Fibroblast of the aortic adventitia (primary cell): ENCODE measurements around the gene CD81. TPM values are rescaled to one million over a fixed set of nuclear protein-coding genes. Genes with fewer than 3 reads are reported as not detected.
A peak's percentile ranks its signal among the peaks of the same experiment; 100 is the strongest.
"Not testable (repeated sequence)": the region's sequence is repeated elsewhere in the genome, so short reads cannot be mapped to it uniquely, and the experiment has no call there.

Source experiments
- DNase-seq: peaks from one replicate; pipeline ENCODE4 v3.0.0-alpha.2; 2010; ENCODE audit warnings: low read depth
- H3K4me3 ChIP-seq: 2 replicates; pipeline ENCODE4 v1.5.1; 2011; ENCODE audit warnings: low read depth, mild to moderate bottlenecking, control low read depth, low read length, moderate library complexity
- total RNA-seq: library from RNA; depleted of rRNA; stranded (reverse); fragments of >200 nt; gene quantifications from 2 replicates; pipeline ENCODE4 v1.2.3, GENCODE V29; 2012; ENCODE audit warnings: low replicate concordance
- TF ChIP-seq, protein P1 (sequence below): IDR thresholded peaks from 2 replicates; pipeline ENCODE4 v1.5.1; 2011; ENCODE audit warnings: mild to moderate bottlenecking, low read length, control low read depth, inconsistent platforms; ENCODE audit not compliant: insufficient read depth

Gene CD81, protein sequence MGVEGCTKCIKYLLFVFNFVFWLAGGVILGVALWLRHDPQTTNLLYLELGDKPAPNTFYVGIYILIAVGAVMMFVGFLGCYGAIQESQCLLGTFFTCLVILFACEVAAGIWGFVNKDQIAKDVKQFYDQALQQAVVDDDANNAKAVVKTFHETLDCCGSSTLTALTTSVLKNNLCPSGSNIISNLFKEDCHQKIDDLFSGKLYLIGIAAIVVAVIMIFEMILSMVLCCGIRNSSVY
- 282 and 327 TPM in 2 replicates for total RNA-seq

DNA sequence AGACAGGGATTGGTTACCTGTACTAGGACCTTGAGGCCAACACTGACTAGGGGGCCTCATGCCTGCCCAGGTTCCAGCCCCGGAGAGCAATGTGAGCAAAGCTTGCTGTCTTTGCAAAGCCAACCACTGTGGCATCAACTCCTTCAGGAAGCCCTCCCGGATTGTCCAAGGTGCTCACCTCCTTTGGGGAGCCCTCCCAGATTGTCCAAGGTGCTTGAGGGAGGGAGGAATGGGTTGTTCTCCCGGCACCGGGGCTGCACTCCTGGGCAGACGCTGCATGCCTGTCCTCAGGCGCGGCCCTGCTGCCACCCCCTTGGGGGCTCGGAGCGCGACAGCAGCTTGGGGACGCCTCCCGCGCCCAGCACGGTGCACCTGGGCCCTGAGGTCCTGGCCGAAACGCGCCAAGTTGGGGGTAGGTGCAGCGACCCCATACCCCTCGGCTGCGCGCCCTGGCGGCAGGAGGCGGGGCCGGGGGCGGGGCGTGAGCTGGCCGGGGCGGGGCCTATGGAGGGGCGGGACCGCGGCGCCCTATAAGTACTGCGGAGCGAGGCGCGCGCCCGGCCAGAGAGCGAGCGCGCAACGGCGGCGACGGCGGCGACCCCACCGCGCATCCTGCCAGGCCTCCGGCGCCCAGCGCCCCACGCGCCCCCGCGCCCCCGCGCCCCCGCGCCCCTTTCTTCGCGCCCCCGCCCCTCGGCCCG, at the start of gene CD81:
CD81 (plus strand) TSS at position 560 of the 701 bp plus-strand sequence. CDS start 240 bp downstream, outside the sequence.
- no peak for DNase-seq
- TF ChIP-seq, protein P1, sequence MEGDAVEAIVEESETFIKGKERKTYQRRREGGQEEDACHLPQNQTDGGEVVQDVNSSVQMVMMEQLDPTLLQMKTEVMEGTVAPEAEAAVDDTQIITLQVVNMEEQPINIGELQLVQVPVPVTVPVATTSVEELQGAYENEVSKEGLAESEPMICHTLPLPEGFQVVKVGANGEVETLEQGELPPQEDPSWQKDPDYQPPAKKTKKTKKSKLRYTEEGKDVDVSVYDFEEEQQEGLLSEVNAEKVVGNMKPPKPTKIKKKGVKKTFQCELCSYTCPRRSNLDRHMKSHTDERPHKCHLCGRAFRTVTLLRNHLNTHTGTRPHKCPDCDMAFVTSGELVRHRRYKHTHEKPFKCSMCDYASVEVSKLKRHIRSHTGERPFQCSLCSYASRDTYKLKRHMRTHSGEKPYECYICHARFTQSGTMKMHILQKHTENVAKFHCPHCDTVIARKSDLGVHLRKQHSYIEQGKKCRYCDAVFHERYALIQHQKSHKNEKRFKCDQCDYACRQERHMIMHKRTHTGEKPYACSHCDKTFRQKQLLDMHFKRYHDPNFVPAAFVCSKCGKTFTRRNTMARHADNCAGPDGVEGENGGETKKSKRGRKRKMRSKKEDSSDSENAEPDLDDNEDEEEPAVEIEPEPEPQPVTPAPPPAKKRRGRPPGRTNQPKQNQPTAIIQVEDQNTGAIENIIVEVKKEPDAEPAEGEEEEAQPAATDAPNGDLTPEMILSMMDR = no peak
- peak within 1 kb of the TSS; percentile 86 for H3K4me3 ChIP-seq

DNA sequence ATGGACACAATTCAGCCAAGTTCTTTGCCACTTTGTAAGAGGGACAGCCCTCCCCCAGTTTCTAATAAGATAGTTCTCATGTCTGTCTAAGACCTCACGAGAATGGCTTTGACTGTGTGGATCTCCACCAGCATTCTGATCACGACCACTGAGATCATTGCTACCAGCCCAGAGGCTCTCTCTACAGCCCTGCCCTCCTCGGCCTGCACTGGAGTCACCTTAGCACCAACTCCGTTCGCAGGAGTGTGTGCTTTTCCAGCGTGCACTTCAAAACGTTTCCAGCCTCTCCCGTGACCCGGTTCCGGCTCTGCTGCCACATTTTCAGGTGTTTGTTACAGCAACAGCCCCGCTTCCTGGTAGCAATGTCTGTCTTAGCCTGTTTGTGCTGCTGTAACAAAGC, 49.1 kb upstream of the CD81 start:
- DNase-seq = no peak

DNA sequence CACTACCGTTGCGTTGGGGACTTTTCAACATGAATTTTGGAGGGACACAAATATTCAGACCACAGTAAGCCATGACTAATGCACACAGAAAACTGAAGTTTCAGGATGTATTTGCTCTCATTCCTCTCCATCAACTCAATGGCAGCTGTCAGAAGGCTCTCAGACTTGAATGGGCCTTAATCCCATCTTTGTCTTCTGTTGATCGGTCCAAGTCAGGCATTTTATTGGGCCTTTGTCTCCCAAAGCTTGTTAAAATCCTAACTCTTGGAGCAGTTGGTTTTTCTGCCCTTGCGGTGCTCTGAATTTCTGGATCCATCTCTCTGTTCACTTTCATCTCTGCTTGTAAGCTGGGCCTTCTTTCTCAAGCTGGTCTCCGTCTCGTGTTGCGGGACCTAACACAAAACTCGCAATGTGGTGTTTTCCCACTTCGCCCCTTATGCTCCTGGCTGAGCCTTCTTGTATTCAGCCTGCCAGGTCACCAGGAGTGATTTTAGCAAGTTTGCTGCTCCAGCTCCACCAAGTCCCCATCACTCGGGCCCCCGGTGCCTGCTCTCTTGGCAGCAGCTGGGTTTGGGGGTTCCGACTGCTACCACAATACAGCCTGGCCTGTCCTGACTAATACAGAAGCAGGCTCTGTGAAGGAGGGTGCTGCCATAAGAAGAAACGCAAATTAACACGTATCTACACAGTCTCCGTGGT, 48.3 kb upstream of the CD81 start:
- no peak overlapping the region for H3K4me3 ChIP-seq
- TF ChIP-seq, protein P1 = no peak

More for the DNA sequence above, 49.1 kb upstream of the CD81 start:
- TF ChIP-seq, protein P1 = no peak
- no peak overlapping the region for H3K4me3 ChIP-seq

DNA sequence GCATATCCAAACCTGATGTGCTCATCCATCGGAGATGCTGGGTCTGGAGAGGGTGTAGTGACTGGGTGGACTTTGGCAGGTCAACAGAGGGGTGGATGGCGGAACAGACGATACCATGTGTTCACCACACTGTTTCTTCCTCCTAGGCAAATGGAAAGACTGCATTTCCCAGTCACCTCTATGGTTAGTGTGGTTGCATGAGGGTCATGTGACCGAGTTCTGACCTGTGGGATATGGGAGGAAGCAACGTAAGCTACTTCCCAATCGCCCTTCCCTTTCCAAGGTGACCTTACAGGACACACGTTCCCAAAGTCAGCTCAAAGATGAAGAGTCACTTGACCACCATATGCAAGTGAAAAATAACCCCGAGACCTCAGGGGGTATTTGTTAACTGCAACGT, 47.6 kb upstream of the CD81 start:
- TF ChIP-seq, protein P1 = no peak
- DNase-seq = no peak
- no peak overlapping the region for H3K4me3 ChIP-seq

More for the DNA sequence above, 48.3 kb upstream of the CD81 start:
- DNase-seq = no peak

DNA sequence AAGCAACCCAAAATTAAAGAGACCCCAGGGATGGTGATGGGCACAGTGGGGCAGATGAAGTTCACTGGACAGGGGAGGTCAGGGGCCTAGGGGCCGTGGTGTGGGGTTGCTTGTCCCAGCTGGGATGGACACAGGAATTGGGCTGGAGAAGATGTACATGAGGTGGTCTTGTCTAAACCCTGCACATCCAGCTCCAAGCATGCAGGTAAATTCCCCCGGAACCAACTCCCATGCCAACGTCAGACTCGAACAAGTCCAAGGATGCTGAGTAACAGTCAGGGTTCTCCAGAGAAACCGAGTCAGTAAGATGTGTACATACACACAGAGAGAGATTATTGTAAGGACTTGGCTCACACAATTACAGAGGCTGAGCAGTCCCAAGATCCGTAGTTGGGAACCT, 46.4 kb upstream of the CD81 start:
- H3K4me3 ChIP-seq = no peak overlapping the region
- no peak for DNase-seq
- TF ChIP-seq, protein P1 = no peak

DNA sequence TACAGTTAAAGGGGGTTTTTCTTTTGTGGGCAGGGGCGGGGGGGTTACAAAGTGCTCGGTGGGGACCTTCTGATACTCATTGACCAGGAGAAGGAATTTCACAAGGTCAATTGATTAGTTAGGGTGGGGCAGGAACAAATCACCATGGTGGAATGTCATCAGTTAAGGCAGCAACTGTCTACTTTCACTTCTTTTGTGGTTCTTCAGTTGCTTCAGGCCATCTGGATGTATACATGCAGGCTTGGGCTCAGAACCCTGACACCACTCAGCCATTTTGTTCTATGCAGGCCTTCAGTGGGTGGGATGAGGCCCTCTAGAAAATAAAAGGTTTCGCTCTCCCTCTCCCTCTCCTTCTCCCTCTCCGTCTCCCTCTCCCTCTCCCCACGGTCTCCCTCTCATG, 45.7 kb upstream of the CD81 start:
- no peak for DNase-seq
- H3K4me3 ChIP-seq = no peak overlapping the region
- TF ChIP-seq, protein P1 = no peak

DNA sequence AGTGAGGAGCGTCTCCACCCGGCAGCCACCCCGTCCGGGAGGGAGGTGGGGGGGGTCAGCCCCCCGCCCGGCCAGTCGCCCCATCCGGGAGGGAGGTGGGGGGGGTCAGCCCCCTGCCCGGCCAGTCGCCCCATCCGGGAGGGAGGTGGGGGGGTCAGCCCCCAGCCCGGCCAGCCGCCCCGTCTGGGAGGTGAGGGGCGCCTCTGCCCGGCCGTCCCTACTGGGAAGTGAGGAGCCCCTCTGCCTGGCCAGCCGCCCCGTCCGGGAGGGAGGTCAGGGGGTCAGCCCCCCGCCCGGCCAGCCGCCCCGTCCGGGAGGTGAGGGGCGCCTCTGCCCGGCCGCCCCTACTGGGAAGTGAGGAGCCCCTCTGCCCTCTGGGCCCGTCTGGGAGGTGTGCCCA, 44.5 kb upstream of the CD81 start:
- not testable (repeated sequence) for H3K4me3 ChIP-seq

DNA sequence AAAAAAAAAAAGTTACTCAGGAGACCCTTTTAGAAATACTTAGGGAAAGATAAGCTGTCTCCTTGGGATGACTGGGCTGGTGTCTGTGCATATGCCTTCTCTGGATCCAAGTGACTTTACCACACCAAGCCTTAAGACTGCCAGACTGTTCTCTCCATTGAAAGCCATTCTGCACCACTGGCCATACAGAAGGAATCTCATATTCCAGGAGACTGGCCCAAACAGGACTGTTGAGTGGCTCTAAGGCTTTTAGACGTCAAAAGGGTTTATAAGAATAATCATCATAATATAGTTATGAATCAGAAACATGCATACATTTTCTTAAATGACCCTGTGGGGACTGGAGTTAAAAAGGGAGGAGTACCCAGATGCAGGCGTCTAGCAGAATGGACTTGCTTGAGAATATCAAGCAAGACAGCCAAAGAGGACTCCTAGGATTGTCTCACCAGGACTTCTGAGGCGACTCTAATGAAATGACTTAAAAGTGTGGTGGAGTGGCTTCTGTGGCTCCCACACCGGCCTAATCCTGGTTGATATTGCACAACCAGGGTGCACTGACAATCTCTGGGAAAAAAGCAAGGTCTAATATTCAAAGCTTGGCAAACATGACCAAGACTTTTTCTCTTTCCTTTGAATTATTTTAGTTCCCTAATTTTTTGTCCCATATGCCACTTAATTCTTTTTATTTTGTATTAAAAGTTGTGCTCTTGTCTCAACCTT, 43.5 kb upstream of the CD81 start:
- not testable (repeated sequence) for H3K4me3 ChIP-seq, DNase-seq

More for the DNA sequence above, 44.5 kb upstream of the CD81 start:
- not testable (repeated sequence) for DNase-seq

DNA sequence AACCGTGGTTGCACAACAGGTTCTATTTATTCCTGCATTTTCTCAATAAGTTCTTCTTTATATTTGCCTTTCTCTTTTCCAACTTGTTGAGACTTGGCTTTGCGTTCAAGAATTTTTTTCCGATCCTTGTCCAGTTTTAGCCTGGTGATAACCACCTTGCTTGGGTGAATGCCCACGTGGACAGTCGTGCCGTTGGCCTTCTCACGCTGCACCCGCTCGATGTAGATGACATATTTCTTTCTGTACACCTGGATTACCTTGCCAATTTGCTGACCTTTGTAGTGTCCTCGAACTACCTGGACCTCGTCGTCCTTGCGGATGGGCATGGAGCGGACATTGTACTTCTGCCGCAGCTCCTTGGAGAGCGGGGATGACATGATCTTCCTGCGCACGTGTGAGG, 41.8 kb upstream of the CD81 start:
- not testable (repeated sequence) for H3K4me3 ChIP-seq, DNase-seq

DNA sequence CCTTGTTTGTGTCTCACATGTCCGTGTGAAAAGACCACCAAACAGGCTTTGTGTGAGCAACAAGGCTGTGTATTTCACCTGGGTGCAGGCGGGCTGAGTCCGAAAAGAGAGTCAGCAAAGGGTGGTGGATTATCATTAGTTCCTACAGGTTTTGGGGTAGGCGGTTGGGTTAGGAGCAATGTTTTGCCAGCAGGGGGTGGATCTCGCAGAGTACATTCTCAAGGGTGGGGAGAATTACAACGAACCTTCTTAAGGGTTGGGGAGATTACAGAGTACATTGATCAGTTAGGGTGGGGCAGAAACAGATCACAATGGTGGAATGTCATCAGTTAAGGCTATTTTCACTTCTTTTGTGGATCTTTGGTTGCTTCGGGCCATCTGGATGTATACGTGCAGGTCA, 38.4 kb upstream of the CD81 start:
- not testable (repeated sequence) for H3K4me3 ChIP-seq, DNase-seq
